K562 (cell line): ENCODE measurements around the gene CSPG5. TPM values are rescaled to one million over a fixed set of nuclear protein-coding genes. Genes with fewer than 3 reads are reported as not detected.

Source experiments
- CCNT2 ChIP-seq: IDR thresholded peaks from 2 replicates; pipeline ENCODE4 v1.6.1; 2011; ENCODE audit warnings: borderline replicate concordance, low read depth, mild to moderate bottlenecking, moderate library complexity, mixed read lengths, low read length; ENCODE audit not compliant: insufficient read length; ENCODE audit errors: extremely low read depth
- CHD1 ChIP-seq: fragments of 200-600 bp; sonication (generic); IDR thresholded peaks from one replicate; pipeline ENCODE4 v1.6.1; 2012; ENCODE audit warnings: mild to moderate bottlenecking, moderate library complexity, low read length, inconsistent platforms
- JUN ChIP-seq, 2 experiments: sonication (generic) in 1 of 2; formaldehyde crosslinking in 1 of 2; IDR thresholded peaks; 2 replicates each; pipeline versions ENCODE4 v1.6.1 to v1.8.0; 2012 to 2022; ENCODE audit warnings: borderline replicate concordance in 2 of 2, mild to moderate bottlenecking in 2 of 2, improper control_type of control experiment in 1 of 2, low read depth in 1 of 2, low read length in 1 of 2, missing genetic modification reagents in 1 of 2
- KLF13 ChIP-seq: fragments of 450-650 bp; IDR thresholded peaks from 2 replicates; pipeline ENCODE4 v1.6.1; 2016; ENCODE audit warnings: missing genetic modification characterization, low read depth, mild to moderate bottlenecking, missing compliant biosample characterization, moderate library complexity, borderline replicate concordance
- MED1 ChIP-seq: sonication (generic); formaldehyde crosslinking; IDR thresholded peaks from 2 replicates; pipeline ENCODE4 v1.8.1; 2023; ENCODE audit warnings: missing genetic modification reagents, borderline replicate concordance
- PHF8 ChIP-seq: fragments of 200-600 bp; sonication (generic); IDR thresholded peaks from 2 replicates; pipeline ENCODE4 v1.6.1; 2012; ENCODE audit warnings: mixed run types, mild to moderate bottlenecking, inconsistent platforms, low read length, moderate library complexity, borderline replicate concordance
- PHTF2 ChIP-seq: fragments of 250-450 bp; sonication (Bioruptor Pico); IDR thresholded peaks from 2 replicates; pipeline ENCODE4 v1.5.0; 2021; ENCODE audit warnings: mild to moderate bottlenecking
- TOE1 ChIP-seq, 2 experiments: fragments of 450-650 bp in 1 of 2; sonication (generic) in 1 of 2; formaldehyde crosslinking in 1 of 2; IDR thresholded peaks; 2 replicates each; pipeline versions ENCODE4 v1.7.1 to v1.8.0; 2016 to 2022; ENCODE audit warnings: borderline replicate concordance in 2 of 2, mild to moderate bottlenecking in 2 of 2, antibody characterized with exemption in 1 of 2, inconsistent platforms in 1 of 2, low read depth in 1 of 2, missing genetic modification reagents in 1 of 2, moderate library complexity in 1 of 2
- polyA plus RNA-seq, 8 experiments: library from polyadenylated mRNA; depleted of rRNA in 4 of 8; stranded (reverse) in 5 of 8; unstranded in 3 of 8; fragments of >200 nt; fragmentation: Nextera tagmentation in 2 of 8; fragmentation: Illumina TruSeq in 1 of 8; extraction: Ambion mirVana in 2 of 8; extraction: Trizol in 1 of 8; gene quantifications; 2 replicates each; pipeline versions ENCODE4 v1.2.1 to v1.2.3, GENCODE V29; 2011 to 2014; ENCODE audit warnings: inconsistent platforms in 1 of 8, missing spikeins in 1 of 8
- total RNA-seq, 7 experiments: library from RNA; depleted of rRNA in 6 of 7; stranded (reverse); fragments of >200 nt in 6 of 7; fragmentation: Illumina TruSeq in 2 of 7; extraction: Trizol in 2 of 7; gene quantifications; 2 replicates each; pipeline versions ENCODE4 v1.2.1 to v1.2.3, GENCODE V29; 2011 to 2021; ENCODE audit warnings: low replicate concordance in 1 of 7
- TF ChIP-seq, protein P1 (sequence below), 2 experiments: fragments of 450-650 bp; formaldehyde crosslinking in 1 of 2; IDR thresholded peaks; 2 replicates each; pipeline versions ENCODE4 v1.4.0 to v1.6.1; 2014 to 2020; ENCODE audit warnings: mild to moderate bottlenecking in 2 of 2, borderline replicate concordance in 1 of 2, low read depth in 1 of 2
- TF ChIP-seq, protein P2 (sequence below): sonication (generic); formaldehyde crosslinking; IDR thresholded peaks from 2 replicates; pipeline ENCODE4 v1.8.1; 2023; ENCODE audit warnings: missing genetic modification reagents, mild to moderate bottlenecking, borderline replicate concordance

CSPG5 gene
- total and polyA plus RNA-seq, 9 of the 15 experiments (the other 6 are each of a cell fraction or from before 2014, with no cell fraction given), result 0.06 to 3.3 (median 2.4) TPM

DNA sequence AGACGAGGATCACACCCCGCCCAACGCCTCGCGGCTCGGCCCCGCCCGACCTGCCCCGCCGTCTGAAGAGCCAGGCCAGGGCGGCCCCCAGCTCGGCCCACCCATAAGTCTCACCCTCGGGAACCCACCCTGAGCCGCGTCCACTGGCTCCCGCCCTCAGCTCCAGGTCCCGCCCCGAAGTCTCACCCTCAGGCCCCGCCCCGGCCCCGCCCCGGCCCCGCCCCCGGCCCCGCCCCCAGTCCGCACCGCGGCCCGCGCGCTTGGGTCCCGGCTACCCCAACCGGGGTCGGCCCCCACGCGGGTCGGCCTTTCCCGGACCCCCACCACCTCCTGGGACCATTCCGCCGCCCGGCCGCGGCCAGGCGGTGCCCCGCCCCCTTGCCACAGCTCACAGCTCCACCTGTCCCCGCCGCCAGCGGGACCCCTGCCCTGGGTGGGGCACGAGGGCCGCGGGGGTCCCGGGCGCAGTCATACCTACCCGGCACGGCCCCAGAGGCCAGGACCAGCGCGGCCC, 489 bp downstream of the CSPG5 start (continued):
- TF ChIP-seq, protein P1, sequence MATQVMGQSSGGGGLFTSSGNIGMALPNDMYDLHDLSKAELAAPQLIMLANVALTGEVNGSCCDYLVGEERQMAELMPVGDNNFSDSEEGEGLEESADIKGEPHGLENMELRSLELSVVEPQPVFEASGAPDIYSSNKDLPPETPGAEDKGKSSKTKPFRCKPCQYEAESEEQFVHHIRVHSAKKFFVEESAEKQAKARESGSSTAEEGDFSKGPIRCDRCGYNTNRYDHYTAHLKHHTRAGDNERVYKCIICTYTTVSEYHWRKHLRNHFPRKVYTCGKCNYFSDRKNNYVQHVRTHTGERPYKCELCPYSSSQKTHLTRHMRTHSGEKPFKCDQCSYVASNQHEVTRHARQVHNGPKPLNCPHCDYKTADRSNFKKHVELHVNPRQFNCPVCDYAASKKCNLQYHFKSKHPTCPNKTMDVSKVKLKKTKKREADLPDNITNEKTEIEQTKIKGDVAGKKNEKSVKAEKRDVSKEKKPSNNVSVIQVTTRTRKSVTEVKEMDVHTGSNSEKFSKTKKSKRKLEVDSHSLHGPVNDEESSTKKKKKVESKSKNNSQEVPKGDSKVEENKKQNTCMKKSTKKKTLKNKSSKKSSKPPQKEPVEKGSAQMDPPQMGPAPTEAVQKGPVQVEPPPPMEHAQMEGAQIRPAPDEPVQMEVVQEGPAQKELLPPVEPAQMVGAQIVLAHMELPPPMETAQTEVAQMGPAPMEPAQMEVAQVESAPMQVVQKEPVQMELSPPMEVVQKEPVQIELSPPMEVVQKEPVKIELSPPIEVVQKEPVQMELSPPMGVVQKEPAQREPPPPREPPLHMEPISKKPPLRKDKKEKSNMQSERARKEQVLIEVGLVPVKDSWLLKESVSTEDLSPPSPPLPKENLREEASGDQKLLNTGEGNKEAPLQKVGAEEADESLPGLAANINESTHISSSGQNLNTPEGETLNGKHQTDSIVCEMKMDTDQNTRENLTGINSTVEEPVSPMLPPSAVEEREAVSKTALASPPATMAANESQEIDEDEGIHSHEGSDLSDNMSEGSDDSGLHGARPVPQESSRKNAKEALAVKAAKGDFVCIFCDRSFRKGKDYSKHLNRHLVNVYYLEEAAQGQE (IDR thresholded peaks at IDR 0.05; ENCODE audit: borderline replicate concordance), result 0 out of 2 replicates have a peak, but pooled peaks have one; percentile 16
- TF ChIP-seq, protein P1 (CRISPR knock-in tag; IDR thresholded peaks at IDR 0.05; ENCODE audit: low read depth), result no peak
- TF ChIP-seq PHF8 (peak; percentile 34; the same call in 1 of the 2 replicates), MED1 (no peak), CHD1 (no peak), TOE1 (IDR thresholded peaks at IDR 0.05; ENCODE audit: borderline replicate concordance) (no peak), TOE1 (CRISPR knock-in tag; IDR thresholded peaks at IDR 0.05; ENCODE audit: borderline replicate concordance, low read depth) (no peak), CCNT2 (peak; percentile 39), PHTF2 (no peak), KLF13 (tag) (peak; percentile 18; the same call in 1 of the 2 replicates), JUN (IDR thresholded peaks at IDR 0.05; ENCODE audit: borderline replicate concordance, low read depth, low read length) (no peak), JUN (CRISPR knock-in tag; IDR thresholded peaks at IDR 0.05; ENCODE audit: borderline replicate concordance) (no peak)
- TF ChIP-seq, protein P2, sequence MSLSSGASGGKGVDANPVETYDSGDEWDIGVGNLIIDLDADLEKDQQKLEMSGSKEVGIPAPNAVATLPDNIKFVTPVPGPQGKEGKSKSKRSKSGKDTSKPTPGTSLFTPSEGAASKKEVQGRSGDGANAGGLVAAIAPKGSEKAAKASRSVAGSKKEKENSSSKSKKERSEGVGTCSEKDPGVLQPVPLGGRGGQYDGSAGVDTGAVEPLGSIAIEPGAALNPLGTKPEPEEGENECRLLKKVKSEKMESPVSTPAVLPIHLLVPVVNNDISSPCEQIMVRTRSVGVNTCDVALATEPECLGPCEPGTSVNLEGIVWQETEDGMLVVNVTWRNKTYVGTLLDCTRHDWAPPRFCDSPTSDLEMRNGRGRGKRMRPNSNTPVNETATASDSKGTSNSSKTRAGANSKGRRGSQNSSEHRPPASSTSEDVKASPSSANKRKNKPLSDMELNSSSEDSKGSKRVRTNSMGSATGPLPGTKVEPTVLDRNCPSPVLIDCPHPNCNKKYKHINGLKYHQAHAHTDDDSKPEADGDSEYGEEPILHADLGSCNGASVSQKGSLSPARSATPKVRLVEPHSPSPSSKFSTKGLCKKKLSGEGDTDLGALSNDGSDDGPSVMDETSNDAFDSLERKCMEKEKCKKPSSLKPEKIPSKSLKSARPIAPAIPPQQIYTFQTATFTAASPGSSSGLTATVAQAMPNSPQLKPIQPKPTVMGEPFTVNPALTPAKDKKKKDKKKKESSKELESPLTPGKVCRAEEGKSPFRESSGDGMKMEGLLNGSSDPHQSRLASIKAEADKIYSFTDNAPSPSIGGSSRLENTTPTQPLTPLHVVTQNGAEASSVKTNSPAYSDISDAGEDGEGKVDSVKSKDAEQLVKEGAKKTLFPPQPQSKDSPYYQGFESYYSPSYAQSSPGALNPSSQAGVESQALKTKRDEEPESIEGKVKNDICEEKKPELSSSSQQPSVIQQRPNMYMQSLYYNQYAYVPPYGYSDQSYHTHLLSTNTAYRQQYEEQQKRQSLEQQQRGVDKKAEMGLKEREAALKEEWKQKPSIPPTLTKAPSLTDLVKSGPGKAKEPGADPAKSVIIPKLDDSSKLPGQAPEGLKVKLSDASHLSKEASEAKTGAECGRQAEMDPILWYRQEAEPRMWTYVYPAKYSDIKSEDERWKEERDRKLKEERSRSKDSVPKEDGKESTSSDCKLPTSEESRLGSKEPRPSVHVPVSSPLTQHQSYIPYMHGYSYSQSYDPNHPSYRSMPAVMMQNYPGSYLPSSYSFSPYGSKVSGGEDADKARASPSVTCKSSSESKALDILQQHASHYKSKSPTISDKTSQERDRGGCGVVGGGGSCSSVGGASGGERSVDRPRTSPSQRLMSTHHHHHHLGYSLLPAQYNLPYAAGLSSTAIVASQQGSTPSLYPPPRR (CRISPR knock-in tag), result no peak
